Tibial artery (tissue), 4 donors: ENCODE data around the gene SOX21.
"Not testable (repeated sequence)": the region's sequence is repeated elsewhere in the genome, so short reads cannot be mapped to it uniquely, and the experiment has no call there.

Source experiments
- DNase-seq, 2 donors: peaks; one replicate each; pipeline ENCODE4 v3.0.0-alpha.2; 2019
- H3K27ac ChIP-seq, 2 donors: fragments of 200-600 bp; sonication (generic) in 1 of 2; 1 replicate in 1 of 2; 2 replicates in 1 of 2; pipeline ENCODE4 v1.5.1; 2018 to 2019; ENCODE audit warnings: mild to moderate bottlenecking in 1 of 2
- H3K27me3 ChIP-seq, 2 donors: fragments of 200-600 bp; sonication (generic) in 1 of 2; one replicate each; pipeline versions ENCODE4 v1.5.1 to v1.6.0; 2016 to 2019
- H3K36me3 ChIP-seq, 3 donors: fragments of 200-600 bp; sonication (generic) in 2 of 3; one replicate each; pipeline ENCODE4 v1.5.1; 2016 to 2019; ENCODE audit warnings: mild to moderate bottlenecking in 2 of 3
- H3K4me1 ChIP-seq, 4 donors: fragments of 200-600 bp; sonication (generic) in 2 of 4; 1 replicate in 3 of 4; 2 replicates in 1 of 4; pipeline ENCODE4 v1.5.1; 2016 to 2019
- H3K4me3 ChIP-seq, 2 donors: fragments of 200-600 bp; sonication (generic) in 1 of 2; 1 replicate in 1 of 2; 2 replicates in 1 of 2; pipeline ENCODE4 v1.5.1; 2018 to 2019; ENCODE audit warnings: mild to moderate bottlenecking in 2 of 2
- H3K9me3 ChIP-seq, 3 donors: fragments of 200-600 bp; sonication (generic) in 1 of 3; one replicate each; pipeline ENCODE4 v1.5.1; 2016 to 2019
- CTCF ChIP-seq, 2 experiments: fragments of 200-600 bp in 1 of 2; fragments of 450-650 bp in 1 of 2; IDR thresholded peaks; one replicate each; pipeline ENCODE4 v1.5.1; 2017 to 2019; ENCODE audit warnings: antibody characterized with exemption in 2 of 2, mild to moderate bottlenecking in 1 of 2, moderate library complexity in 1 of 2
- intact Hi-C: fragments of 100-400 bp; cut with DNase I; formaldehyde crosslinking; loops from one replicate; pipeline ENCODE4 v1.15.0; 2023; ENCODE audit warnings: low total_unique reads

SOX21 gene

GRCh38 chr13:94749162-94749561, 36.8 kb upstream of the SOX21 start:
- intact Hi-C loops, result no loop called here
- TF ChIP-seq CTCF (IDR thresholded peaks at IDR 0.05), result no peak
- DNase-seq, result no peak
- H3K4me1 ChIP-seq, result no peaks in the 10 kb centered on the region
- H3K27me3 ChIP-seq, result no peaks in the 10 kb centered on the region
- H3K27ac ChIP-seq, result no peak overlapping the region
- no peaks in the 10 kb centered on the region for H3K9me3 ChIP-seq
- no peaks in the 10 kb centered on the region for H3K36me3 ChIP-seq
- no peak overlapping the region for H3K4me3 ChIP-seq

DNA sequence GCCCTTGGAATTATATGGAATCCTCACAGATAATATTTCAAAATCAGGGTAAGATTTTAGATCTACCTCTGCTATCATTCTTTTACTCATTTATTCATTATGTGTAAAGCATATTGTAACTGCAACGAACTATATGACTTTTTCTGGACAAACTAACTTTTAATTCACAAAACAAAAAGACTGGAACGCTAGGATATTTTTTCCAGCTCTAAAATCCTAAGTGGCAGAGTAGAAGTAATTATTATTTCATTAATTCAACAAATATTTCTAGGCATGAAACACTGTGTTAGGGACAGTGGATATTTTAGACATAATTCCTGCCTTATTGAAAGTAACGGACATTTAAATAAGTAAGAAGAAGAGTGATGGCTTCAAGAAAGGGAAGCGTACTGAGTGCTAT, 26.9 kb upstream of the SOX21 start:
- Histone ChIP-seq H3K36me3 (no peaks in the 10 kb centered on the region), H3K27ac (no peak overlapping the region), H3K9me3 (no peaks in the 10 kb centered on the region), H3K4me1 (no peaks in the 10 kb centered on the region), H3K4me3 (no peak overlapping the region), H3K27me3 (no peaks in the 10 kb centered on the region)
- TF ChIP-seq CTCF (IDR thresholded peaks at IDR 0.05), result no peak
- no peak for DNase-seq
- intact Hi-C loops, result no loop called here

- DNase-seq, result no peak
- intact Hi-C loops, result no loop called here
These were observed 18.7 kb upstream of the SOX21 start for GRCh38 chr13:94731028-94731427.

GRCh38 chr13:94729941-94730340, 17.6 kb upstream of the SOX21 start:
- intact Hi-C loops, H3K36me3 ChIP-seq, DNase-seq, H3K9me3 ChIP-seq, H3K4me3 ChIP-seq, H3K27me3 ChIP-seq, H3K4me1 ChIP-seq, H3K27ac ChIP-seq: not testable (repeated sequence)

More at GRCh38 chr13:94731028-94731427, 18.7 kb upstream of the SOX21 start:
- no peaks in the 10 kb centered on the region for H3K4me1 ChIP-seq
- TF ChIP-seq CTCF (IDR thresholded peaks at IDR 0.05), result no peak
- no peak overlapping the region for H3K4me3 ChIP-seq
- H3K27ac ChIP-seq, result no peak overlapping the region
- H3K27me3 ChIP-seq, result no peaks in the 10 kb centered on the region
- H3K9me3 ChIP-seq, result peaks cover 0 to 5% (median 4%) of the 10 kb centered on the region in 3 donors
- no peaks in the 10 kb centered on the region for H3K36me3 ChIP-seq

GRCh38 chr13:94726425-94726824, 14.1 kb upstream of the SOX21 start:
- intact Hi-C loops, result no loop called here
- no peak for DNase-seq

More at GRCh38 chr13:94726425-94726824, 14.1 kb upstream of the SOX21 start:
- H3K4me1 ChIP-seq, result no peaks in the 10 kb centered on the region
- H3K27ac ChIP-seq, result no peak overlapping the region
- H3K4me3 ChIP-seq, result no peak overlapping the region
- no peaks in the 10 kb centered on the region for H3K36me3 ChIP-seq
- peaks cover 0 to 14% of the 10 kb centered on the region in 2 donors for H3K27me3 ChIP-seq
- peaks cover 0 to 6% (median 5%) of the 10 kb centered on the region in 3 donors for H3K9me3 ChIP-seq
- TF ChIP-seq CTCF (IDR thresholded peaks at IDR 0.05), result no peak
